ENCODE data around the gene TMEM187. TPM values are rescaled to one million over a fixed set of nuclear protein-coding genes. Genes with fewer than 3 reads are reported as not detected.

Gene TMEM187
- total RNA-seq, 1 donor from 2014 or later: 2.4 TPM

GRCh38 chrX:153971124-153971449 lies 1.5 kb upstream of the TMEM187 start:
- H3K9ac ChIP-seq: peak overlapping the region; percentile 98
- H2AFZ ChIP-seq (replicated peaks): peak overlapping the region; percentile 73
- H3K27ac Mint-ChIP-seq: peak overlapping the region; percentile 100
- peaks cover 35% of the 10 kb centered on the region for H3F3A ChIP-seq (ENCODE audit: low read depth)
- H3K4me2 ChIP-seq: peak overlapping the region; percentile 79
- H3K9me3 ChIP-seq (ENCODE audit: low read depth): no peaks in the 10 kb centered on the region
- peaks cover 4% of the 10 kb centered on the region for H3K36me3 Mint-ChIP-seq
- peak overlapping the region; percentile 80 for H3K4me3 ChIP-seq
- H3K27ac ChIP-seq: peak overlapping the region; percentile 100
- H3K4me1 Mint-ChIP-seq: peaks cover 55% of the 10 kb centered on the region
- H3K27me3 ChIP-seq: no peaks in the 10 kb centered on the region
- no peaks in the 10 kb centered on the region for H3K36me3 ChIP-seq
- peak overlapping the region; percentile 100 for H3K4me3 Mint-ChIP-seq
- TF ChIP-seq CTCF (IDR thresholded peaks at IDR 0.05) (no peak), EZH2 (IDR thresholded peaks at IDR 0.05) (no peak), EZH2phosphoT487 (IDR thresholded peaks at IDR 0.05) (no peak)
- peak; percentile 83 for DNase-seq (ENCODE audit: low spot score)
- peaks cover 21% of the 10 kb centered on the region for H3K4me1 ChIP-seq
- H3K79me2 ChIP-seq (ENCODE audit: low read depth): peaks cover 46% of the 10 kb centered on the region
- peaks cover 40% of the 10 kb centered on the region for H4K20me1 ChIP-seq (ENCODE audit: low read depth)
- no peaks in the 10 kb centered on the region for H3K9me3 Mint-ChIP-seq
- peaks cover 22% of the 10 kb centered on the region for H3K27me3 Mint-ChIP-seq (ENCODE audit: insufficient read depth, low read depth)

DNA sequence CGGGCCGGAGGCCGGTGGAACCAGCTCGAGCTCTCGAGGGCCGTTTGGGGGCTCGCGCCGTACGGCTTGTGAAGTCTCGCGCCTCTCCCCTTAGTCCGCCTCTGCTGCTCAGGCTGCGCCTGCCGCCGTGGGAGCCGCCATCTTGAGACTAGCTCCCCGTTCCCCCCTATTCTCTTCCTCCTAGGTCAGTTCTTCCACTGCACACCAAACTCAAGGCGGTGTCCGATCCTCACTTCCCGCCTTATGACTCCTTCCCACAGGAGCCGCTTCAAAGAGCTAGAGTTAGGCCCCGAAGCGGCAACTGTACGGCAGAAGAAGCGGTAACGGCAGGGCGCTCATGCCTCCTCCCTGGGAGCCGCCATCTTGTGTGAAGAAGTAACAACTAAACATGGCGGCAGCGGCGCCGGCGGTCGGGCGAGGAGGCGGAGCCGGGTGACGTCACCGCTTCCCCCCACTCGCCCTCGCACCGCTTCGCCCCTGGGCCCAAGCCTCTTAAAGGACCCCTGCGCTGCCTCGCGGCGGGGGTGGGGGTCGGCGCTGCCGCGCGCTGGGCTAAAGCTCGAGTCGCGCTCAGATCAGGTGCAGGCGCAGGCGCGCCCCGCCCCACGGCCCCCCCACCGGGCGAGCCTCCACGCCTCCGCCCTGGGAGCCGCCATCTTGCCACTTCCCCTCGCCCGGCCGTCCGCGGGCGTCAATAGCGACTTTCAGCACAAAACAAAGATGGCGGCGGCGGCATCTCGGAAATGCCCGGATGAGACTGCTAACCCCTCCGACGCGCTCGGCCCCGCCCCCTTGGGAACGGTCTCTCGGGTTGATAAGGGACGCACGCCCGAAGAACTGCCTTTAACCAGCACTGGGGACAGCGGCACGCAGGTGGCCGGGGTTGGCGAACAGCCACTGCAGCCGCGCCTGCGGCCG lies 845 bp upstream of the TMEM187 start, which contains the start of gene HCFC1:
Gene HCFC1, minus strand, starts transcription at position 369 of the 918 bp plus-strand sequence. CDS start 978 bp downstream, outside the sequence.
- TF ChIP-seq EZH2 (IDR thresholded peaks at IDR 0.05) (no peak), CTCF (IDR thresholded peaks at IDR 0.05) (no peak), EZH2phosphoT487 (IDR thresholded peaks at IDR 0.05) (no peak)
- Histone ChIP-seq H4K20me1 (ENCODE audit: low read depth) (peaks cover 34% of the 10 kb centered on the region), H3K9ac (peak within 1 kb of the TSS; percentile 98), H3K27me3 (no peaks in the 10 kb centered on the region), H3K4me2 (peak within 1 kb of the TSS; percentile 79), H3F3A (ENCODE audit: low read depth) (peaks cover 35% of the 10 kb centered on the region), H2AFZ (replicated peaks) (peak within 1 kb of the TSS; percentile 73), H3K36me3 (no peaks in the 10 kb centered on the region), H3K4me3 (peak within 1 kb of the TSS; percentile 80), H3K79me2 (ENCODE audit: low read depth) (peaks cover 40% of the 10 kb centered on the region), H3K27ac (peak within 1 kb of the TSS; percentile 100), H3K9me3 (ENCODE audit: low read depth) (no peaks in the 10 kb centered on the region), H3K4me1 (peaks cover 21% of the 10 kb centered on the region)
- peaks cover 49% of the 10 kb centered on the region for H3K4me1 Mint-ChIP-seq
- DNase-seq (ENCODE audit: low spot score): peak; percentile 95
- H3K4me3 Mint-ChIP-seq: peak within 1 kb of the TSS; percentile 100
- peaks cover 4% of the 10 kb centered on the region for H3K36me3 Mint-ChIP-seq
- peak within 1 kb of the TSS; percentile 100 for H3K27ac Mint-ChIP-seq
- H3K27me3 Mint-ChIP-seq (ENCODE audit: insufficient read depth, low read depth): peaks cover 22% of the 10 kb centered on the region
- H3K9me3 Mint-ChIP-seq: no peaks in the 10 kb centered on the region

- Mint-ChIP-seq H3K27me3 (ENCODE audit: insufficient read depth, low read depth) (peaks cover 10% of the 10 kb centered on the region), H3K4me3 (peak overlapping the region; percentile 92), H3K9me3 (no peaks in the 10 kb centered on the region), H3K27ac (peak overlapping the region; percentile 98), H3K36me3 (peaks cover 4% of the 10 kb centered on the region), H3K4me1 (peaks cover 36% of the 10 kb centered on the region)
- peak overlapping the region; percentile 100 for H3K27ac ChIP-seq
- peaks cover 24% of the 10 kb centered on the region for H3K79me2 ChIP-seq (ENCODE audit: low read depth)
- peaks cover 9% of the 10 kb centered on the region for H3K4me1 ChIP-seq
- peak overlapping the region; percentile 80 for H3K4me3 ChIP-seq
- H3K36me3 ChIP-seq: no peaks in the 10 kb centered on the region
- H2AFZ ChIP-seq (replicated peaks): no peak overlapping the region
- H3K4me2 ChIP-seq: peak overlapping the region; percentile 72
- H4K20me1 ChIP-seq (ENCODE audit: low read depth): peaks cover 17% of the 10 kb centered on the region
- TF ChIP-seq CTCF (IDR thresholded peaks at IDR 0.05) (no peak), EZH2phosphoT487 (IDR thresholded peaks at IDR 0.05) (no peak), EZH2 (IDR thresholded peaks at IDR 0.05) (no peak)
- no peaks in the 10 kb centered on the region for H3K27me3 ChIP-seq
- no peak for DNase-seq (ENCODE audit: low spot score)
- peak overlapping the region; percentile 70 for H3K9ac ChIP-seq
- H3K9me3 ChIP-seq (ENCODE audit: low read depth): no peaks in the 10 kb centered on the region
- H3F3A ChIP-seq (ENCODE audit: low read depth): peaks cover 35% of the 10 kb centered on the region
Observed at GRCh38 chrX:153973127-153974002, 811 bp downstream of the TMEM187 start.

Data from neural progenitor cell (in vitro differentiated cells).